MV-4-11 (cell line): Measurements from ENCODE around the gene ZNF146.
A peak's percentile ranks its signal among the peaks of the same experiment; 100 is the strongest.
"Not testable (repeated sequence)": the region's sequence is repeated elsewhere in the genome, so short reads cannot be mapped to it uniquely, and the experiment has no call there.

Experiments
- DNase-seq: peaks from one replicate; lab custom pipeline; 2025; lab: John Stamatoyannopoulos, UW

Gene ZNF146

GRCh38 chr19:36236304-36236945 lies 21.5 kb downstream of the ZNF146 start:
- DNase-seq, result no peak

- DNase-seq, result no peak
These were observed 22.0 kb downstream of the ZNF146 start for GRCh38 chr19:36236946-36237310.

- no peak for DNase-seq
These were observed 29.2 kb downstream of the ZNF146 start for GRCh38 chr19:36244066-36244465.

GRCh38 chr19:36245210-36246005 lies 30.5 kb downstream of the ZNF146 start:
- no peak for DNase-seq

- DNase-seq, result peak; percentile 27
These were observed 31.1 kb downstream of the ZNF146 start for GRCh38 chr19:36246006-36246481.

GRCh38 chr19:36252047-36252446 lies 37.1 kb downstream of the ZNF146 start:
- DNase-seq, result no peak

- no peak for DNase-seq
These were observed 39.9 kb downstream of the ZNF146 start for GRCh38 chr19:36254848-36255247.

- no peak for DNase-seq
These were observed 40.4 kb downstream of the ZNF146 start for GRCh38 chr19:36255316-36255715.

GRCh38 chr19:36256064-36256463 lies 41.2 kb downstream of the ZNF146 start:
- DNase-seq, result no peak

- no peak for DNase-seq
These were observed 42.1 kb downstream of the ZNF146 start for GRCh38 chr19:36256853-36257519.

- no peak for DNase-seq
These were observed 42.6 kb downstream of the ZNF146 start for GRCh38 chr19:36257520-36257876.

GRCh38 chr19:36258028-36258875 lies 43.3 kb downstream of the ZNF146 start:
- DNase-seq, result no peak

GRCh38 chr19:36259211-36259610 lies 44.3 kb downstream of the ZNF146 start:
- no peak for DNase-seq

GRCh38 chr19:36265064-36265463 lies 50.2 kb downstream of the ZNF146 start:
- no peak for DNase-seq

GRCh38 chr19:36265856-36266374 lies 51.0 kb downstream of the ZNF146 start:
- no peak for DNase-seq

GRCh38 chr19:36266375-36266961 lies 51.6 kb downstream of the ZNF146 start:
- no peak for DNase-seq

- DNase-seq, result no peak
These were observed 52.3 kb downstream of the ZNF146 start for GRCh38 chr19:36267061-36267845.

GRCh38 chr19:36268081-36268480 lies 53.2 kb downstream of the ZNF146 start:
- not testable (repeated sequence) for DNase-seq

GRCh38 chr19:36268591-36268990 lies 53.7 kb downstream of the ZNF146 start:
- not testable (repeated sequence) for DNase-seq

GRCh38 chr19:36269295-36269694 lies 54.4 kb downstream of the ZNF146 start:
- DNase-seq, result not testable (repeated sequence)
